DND-41 (cell line): ENCODE results near the gene CDHR1.

Source experiments
- ATAC-seq: fragments of 200-7000 bp; cut with Tn5 transposase; 3 replicates; pipeline ENCODE4 v1.9.1; 2021; ENCODE audit warnings: low read depth; ENCODE audit not compliant: insufficient read depth
- DNase-seq: peaks from one replicate; pipeline ENCODE4 v3.0.0-alpha.2; 2020
- H2AFZ ChIP-seq: 2 replicates; pipeline ENCODE4 v1.6.0; 2012; ENCODE audit warnings: low read depth, low read length
- H3K27ac ChIP-seq: 2 replicates; pipeline ENCODE4 v1.5.1; 2012; ENCODE audit warnings: low read length, inconsistent platforms
- H3K27me3 ChIP-seq: fragments of 200-600 bp; sonication (generic); 2 replicates; pipeline ENCODE4 v1.6.0; 2012; ENCODE audit warnings: low read length, mild to moderate bottlenecking, inconsistent platforms; ENCODE audit not compliant: insufficient read depth, poor library complexity
- H3K36me3 ChIP-seq: 2 replicates; pipeline ENCODE4 v1.5.1; 2012; ENCODE audit warnings: low read length, inconsistent platforms; ENCODE audit not compliant: insufficient read depth
- H3K4me1 ChIP-seq: 2 replicates; pipeline ENCODE4 v1.5.1; 2012; ENCODE audit warnings: mild to moderate bottlenecking, low read length; ENCODE audit not compliant: insufficient read depth
- H3K4me2 ChIP-seq: 2 replicates; pipeline ENCODE4 v1.6.0; 2012; ENCODE audit warnings: mild to moderate bottlenecking, moderate library complexity, low read length, inconsistent platforms; ENCODE audit not compliant: insufficient read depth
- H3K4me3 ChIP-seq, 2 experiments: fragments of 200-600 bp in 1 of 2; shearing (Covaris generic) in 1 of 2; 2 replicates each; pipeline ENCODE4 v1.5.1; 2012 to 2016; ENCODE audit warnings: inconsistent platforms in 2 of 2, low read length in 2 of 2, mild to moderate bottlenecking in 2 of 2, low read depth in 1 of 2, moderate library complexity in 1 of 2
- H3K79me2 ChIP-seq: 2 replicates; pipeline ENCODE4 v1.6.0; 2012; ENCODE audit warnings: low read length, inconsistent platforms; ENCODE audit not compliant: insufficient read depth
- H3K9ac ChIP-seq: 2 replicates; pipeline ENCODE4 v1.6.0; 2012; ENCODE audit warnings: low read depth, mild to moderate bottlenecking, inconsistent platforms, low read length, moderate library complexity
- H3K9me3 ChIP-seq: 2 replicates; pipeline ENCODE4 v1.5.1; 2012; ENCODE audit warnings: low read length, moderate library complexity, mild to moderate bottlenecking, inconsistent platforms; ENCODE audit not compliant: insufficient read depth, severe bottlenecking
- H4K20me1 ChIP-seq: 2 replicates; pipeline ENCODE4 v1.6.0; 2012; ENCODE audit warnings: low read length; ENCODE audit not compliant: insufficient read depth
- CTCF ChIP-seq: IDR thresholded peaks from 2 replicates; pipeline ENCODE4 v1.5.1; 2012; ENCODE audit warnings: borderline replicate concordance, low read length, moderate library complexity, mild to moderate bottlenecking; ENCODE audit not compliant: poor library complexity, severe bottlenecking; ENCODE audit errors: extremely low read depth
- EZH2 ChIP-seq: IDR thresholded peaks from 3 replicates; pipeline ENCODE4 v1.6.1; 2012; ENCODE audit warnings: borderline replicate concordance, low read depth, mild to moderate bottlenecking, moderate library complexity, low read length, inconsistent platforms; ENCODE audit not compliant: severe bottlenecking

Gene CDHR1

GRCh38 chr10:84269162-84269561, 74.8 kb downstream of the CDHR1 start:
- Histone ChIP-seq H3K27me3 (no peaks in the 10 kb centered on the region), H4K20me1 (no peaks in the 10 kb centered on the region), H3K27ac (no peak overlapping the region), H3K4me1 (peaks cover 13% of the 10 kb centered on the region), H3K9me3 (no peaks in the 10 kb centered on the region), H3K4me2 (no peak overlapping the region), H3K9ac (no peak overlapping the region), H3K4me3 (no peak overlapping the region), H3K36me3 (no peaks in the 10 kb centered on the region), H2AFZ (no peak overlapping the region), H3K79me2 (no peaks in the 10 kb centered on the region)
- ATAC-seq (no peak), DNase-seq (no peak)
- TF ChIP-seq EZH2 = no peak
- TF ChIP-seq CTCF = no peak
